GM21528 (cell line): ENCODE results near the gene ZBTB42.
A peak's percentile ranks its signal among the peaks of the same experiment; 100 is the strongest.

Experiments used
- ATAC-seq: cut with Tn5 transposase; IDR thresholded peaks from one replicate; pipeline ENCODE4 v1.9.1; 2021; ENCODE audit warnings: mild to moderate bottlenecking, moderate library complexity; ENCODE audit not compliant: unreplicated experiment, low FRiP score

Gene ZBTB42

DNA sequence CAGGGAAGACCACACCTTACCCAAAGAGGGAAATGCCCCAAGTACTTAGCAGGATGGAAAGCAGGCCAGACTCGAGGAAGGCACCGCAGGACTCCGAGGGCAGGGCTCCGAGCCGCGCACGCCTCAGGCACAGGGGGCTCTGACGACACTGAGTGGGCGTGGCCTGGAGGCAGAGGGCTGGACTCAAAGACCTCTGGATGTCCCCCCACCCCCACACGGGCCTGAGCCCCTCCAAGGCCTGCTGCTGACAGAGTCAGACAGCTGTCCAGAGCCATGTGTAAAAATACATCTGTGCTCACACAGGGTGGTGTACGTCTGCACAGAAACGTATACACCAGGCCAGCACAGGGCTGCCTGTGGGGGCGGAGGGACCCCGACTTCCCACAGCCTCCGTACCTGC, 6.8 kb upstream of the ZBTB42 start:
- no peak for ATAC-seq

DNA sequence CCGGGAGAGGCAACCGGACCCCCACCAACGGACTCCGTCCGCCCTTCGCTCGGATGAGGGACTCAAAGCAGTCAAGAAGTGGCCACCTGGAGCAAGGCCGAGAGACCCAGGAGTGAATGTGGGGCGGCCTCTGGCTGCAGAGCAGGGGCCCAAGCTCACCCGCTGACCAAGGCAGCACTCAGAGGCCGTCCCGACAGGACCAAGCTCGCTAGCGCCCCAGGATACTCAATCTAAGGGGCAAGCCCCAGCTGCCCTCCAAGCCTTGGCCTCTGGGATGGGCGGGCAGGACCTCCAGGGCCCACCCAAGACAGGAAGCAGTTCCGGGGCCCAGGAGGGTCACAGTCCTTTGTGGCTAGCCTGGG, 6.3 kb upstream of the ZBTB42 start:
- peak; percentile 2 for ATAC-seq

DNA sequence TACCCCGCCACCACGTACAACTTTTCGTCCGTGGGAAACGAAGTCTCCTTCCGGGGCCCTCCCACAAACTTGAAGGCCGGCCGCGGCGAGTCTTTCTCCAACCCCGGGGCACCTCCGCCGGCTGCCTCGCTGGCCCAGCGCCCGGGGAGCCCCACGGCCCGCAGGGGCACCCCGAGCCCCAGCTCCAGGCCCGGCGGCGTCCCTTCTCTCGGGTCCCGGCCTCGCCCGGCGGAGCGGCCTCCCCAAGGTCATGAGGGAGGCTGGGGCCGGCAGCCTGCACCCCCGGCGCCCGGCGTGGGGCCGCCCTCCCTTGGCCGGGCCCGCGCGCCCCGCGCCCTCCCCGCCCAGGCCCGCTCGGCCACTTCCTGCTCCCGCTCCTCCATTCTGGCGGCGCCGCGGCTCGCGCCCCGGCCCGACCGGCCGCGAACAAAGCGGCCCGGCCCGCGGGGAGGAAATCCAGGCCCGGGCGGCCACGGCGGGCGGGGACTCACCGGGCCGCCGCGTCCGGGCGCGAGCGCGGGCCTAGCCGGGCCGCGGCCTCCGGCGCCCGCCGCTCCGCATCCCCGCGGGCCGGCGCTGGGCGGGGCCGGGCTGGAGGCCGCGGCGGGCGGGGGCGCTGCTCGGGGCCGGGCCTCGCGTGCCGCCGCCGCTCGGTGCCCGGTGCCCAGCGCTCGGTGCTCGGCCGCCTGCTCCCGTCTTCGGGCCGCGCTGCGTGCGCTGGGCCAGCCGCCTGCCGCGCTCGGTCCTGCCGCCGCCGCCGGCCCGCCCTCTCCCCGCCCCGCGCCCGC, 5.7 kb upstream of the ZBTB42 start, which contains the start of gene AKT1:
Gene AKT1, minus strand, starts transcription at position 756 of the 788 bp plus-strand sequence. CDS start 3,105 bp downstream, outside the sequence.
- ATAC-seq = peak; percentile 33

GRCh38 chr14:104795781-104796686, 4.9 kb upstream of the ZBTB42 start:
- ATAC-seq = peak; percentile 38

DNA sequence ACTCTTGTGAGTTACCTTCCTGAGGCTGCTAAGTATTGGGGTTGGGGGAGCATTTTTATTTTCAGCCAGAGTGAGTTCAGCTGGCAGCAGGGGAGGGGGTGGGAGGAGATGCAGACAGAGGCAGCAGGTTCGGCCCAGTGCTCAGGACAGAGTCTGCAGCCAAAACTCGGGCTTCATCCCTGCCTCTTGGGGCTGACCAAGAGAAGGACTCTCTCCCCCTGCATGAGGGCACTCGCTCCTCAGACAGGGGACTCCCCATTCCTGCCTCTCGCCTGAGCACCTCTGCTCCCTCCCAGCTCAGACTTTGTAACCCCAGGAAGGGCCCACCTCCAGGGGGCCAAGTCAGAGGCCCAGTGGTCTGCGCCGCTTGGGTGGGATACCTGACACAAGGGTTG, 4.2 kb upstream of the ZBTB42 start:
- ATAC-seq = no peak

DNA sequence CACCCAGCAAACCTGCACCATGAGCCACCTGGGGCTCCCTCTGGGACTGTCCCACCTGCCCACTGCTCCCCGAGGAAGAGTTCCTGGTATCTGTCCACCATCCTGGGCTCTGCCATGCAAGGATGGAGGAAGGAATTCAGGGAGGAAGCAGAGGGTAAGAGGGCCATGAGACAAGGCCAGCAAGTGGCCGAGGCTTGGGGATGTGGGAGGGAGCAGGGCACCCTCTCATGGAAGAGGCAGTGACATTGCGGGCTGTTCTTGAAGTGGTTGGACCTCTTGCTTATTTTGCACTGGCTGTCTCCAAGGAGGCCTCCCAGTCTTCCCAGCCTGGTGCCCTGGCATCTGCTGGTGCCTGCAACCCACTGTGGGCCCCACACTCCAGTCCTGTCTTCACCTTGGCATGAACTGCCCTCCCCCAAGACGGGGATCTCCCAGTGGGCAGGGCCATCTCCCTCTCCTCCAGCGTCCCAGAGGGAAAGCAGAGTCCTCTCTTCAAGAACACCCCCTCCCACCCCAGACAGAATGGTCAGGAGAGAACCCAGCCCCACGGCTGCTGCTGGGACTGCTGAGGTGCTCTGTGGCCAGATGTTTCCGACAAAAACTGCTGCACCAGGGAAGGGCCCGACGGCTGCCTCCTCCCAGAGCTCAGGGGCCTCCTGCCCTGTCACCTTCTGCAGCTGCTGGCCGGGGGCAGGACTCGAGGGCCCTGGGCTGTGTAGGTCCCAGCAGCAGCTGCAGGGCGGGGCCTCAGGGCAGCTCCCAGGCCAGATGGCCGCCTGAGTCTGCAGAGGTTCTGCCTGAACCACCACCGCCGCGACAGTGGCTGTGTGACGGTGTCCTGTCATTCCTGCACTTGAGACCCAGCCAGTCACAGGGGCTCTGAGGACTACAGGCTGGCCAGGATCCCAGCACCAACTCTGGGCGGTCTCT, 3.5 kb upstream of the ZBTB42 start:
- ATAC-seq = no peak

- no peak for ATAC-seq
Measured at GRCh38 chr14:104798300-104799243, 2.3 kb upstream of the ZBTB42 start.

- no peak for ATAC-seq
Measured at GRCh38 chr14:104799244-104800014, 1.5 kb upstream of the ZBTB42 start.

- peak; percentile 45 for ATAC-seq
Measured at GRCh38 chr14:104800015-104800770, 708 bp upstream of the ZBTB42 start.

- no peak for ATAC-seq
Measured at GRCh38 chr14:104801520-104802393, 856 bp downstream of the ZBTB42 start.

GRCh38 chr14:104802394-104803184, 1.7 kb downstream of the ZBTB42 start:
- ATAC-seq = no peak

- ATAC-seq = no peak
Measured at GRCh38 chr14:104803280-104803911, 2.5 kb downstream of the ZBTB42 start.

- no peak for ATAC-seq
Measured at GRCh38 chr14:104803912-104804410, 3.1 kb downstream of the ZBTB42 start.

DNA sequence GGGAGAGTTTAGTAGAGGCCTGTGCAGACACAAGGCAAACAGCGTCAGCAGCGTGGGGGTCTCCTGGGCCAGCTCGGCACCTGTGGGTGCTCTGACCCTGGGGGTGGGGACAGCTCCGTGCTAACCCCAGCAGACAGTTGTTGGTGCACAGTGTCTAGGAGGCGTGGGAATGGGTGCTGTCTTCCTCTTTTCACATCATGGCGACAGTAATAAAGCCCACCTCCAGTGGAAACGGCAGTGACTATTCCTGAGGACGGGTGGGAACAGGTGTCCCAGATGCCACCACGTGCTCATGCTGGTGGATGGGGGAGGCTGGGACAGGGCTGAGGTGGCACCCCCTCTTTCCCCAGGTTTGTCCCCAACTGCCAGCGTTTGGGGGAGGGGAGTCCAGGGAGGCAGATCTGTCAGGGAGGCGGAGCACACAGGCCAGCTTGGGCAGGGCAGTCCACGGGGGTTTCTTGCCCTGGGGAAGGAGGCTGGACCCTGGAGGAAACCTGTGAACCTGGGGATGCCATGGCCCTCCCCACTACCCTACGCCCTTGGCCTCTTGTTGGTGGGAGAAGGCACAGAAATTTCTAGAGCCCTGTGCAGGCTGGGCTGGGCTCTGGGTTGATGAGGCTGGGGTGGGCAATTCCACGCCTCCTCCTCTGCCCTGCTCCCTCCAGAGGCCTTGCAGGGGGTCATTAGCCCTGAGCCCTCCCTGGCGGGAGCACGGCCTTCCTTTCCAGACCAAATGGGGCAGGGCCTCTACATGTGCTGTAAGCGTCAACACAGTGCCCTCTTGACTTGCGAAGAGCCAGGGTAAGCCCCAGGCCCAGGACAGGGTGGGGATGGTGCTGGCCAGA, 3.8 kb downstream of the ZBTB42 start:
- no peak for ATAC-seq

GRCh38 chr14:104805326-104805678, 4.4 kb downstream of the ZBTB42 start:
- no peak for ATAC-seq
